G401 (cell line): Measurements from ENCODE around the gene FBXO44. TPM values are rescaled to one million over a fixed set of nuclear protein-coding genes. Genes with fewer than 3 reads are reported as not detected.

ENCODE experiments used
- DNase-seq: peaks from one replicate; pipeline ENCODE4 v3.0.0-alpha.2; 2015; ENCODE audit warnings: low spot score
- in situ Hi-C: cut with HindIII; loops from 2 replicates; pipeline ENCODE4 v1.10.0; 2016; ENCODE audit warnings: low sequenced_read_pairs, mixed read lengths
- total RNA-seq: library from RNA; depleted of rRNA; stranded (reverse); fragments of >200 nt; shearing (Covaris generic); gene quantifications from 2 replicates; pipeline ENCODE4 v1.2.3, GENCODE V29; 2014

FBXO44 gene
- total RNA-seq, 1 experiment from 2014 or later = 39.7 TPM

DNA sequence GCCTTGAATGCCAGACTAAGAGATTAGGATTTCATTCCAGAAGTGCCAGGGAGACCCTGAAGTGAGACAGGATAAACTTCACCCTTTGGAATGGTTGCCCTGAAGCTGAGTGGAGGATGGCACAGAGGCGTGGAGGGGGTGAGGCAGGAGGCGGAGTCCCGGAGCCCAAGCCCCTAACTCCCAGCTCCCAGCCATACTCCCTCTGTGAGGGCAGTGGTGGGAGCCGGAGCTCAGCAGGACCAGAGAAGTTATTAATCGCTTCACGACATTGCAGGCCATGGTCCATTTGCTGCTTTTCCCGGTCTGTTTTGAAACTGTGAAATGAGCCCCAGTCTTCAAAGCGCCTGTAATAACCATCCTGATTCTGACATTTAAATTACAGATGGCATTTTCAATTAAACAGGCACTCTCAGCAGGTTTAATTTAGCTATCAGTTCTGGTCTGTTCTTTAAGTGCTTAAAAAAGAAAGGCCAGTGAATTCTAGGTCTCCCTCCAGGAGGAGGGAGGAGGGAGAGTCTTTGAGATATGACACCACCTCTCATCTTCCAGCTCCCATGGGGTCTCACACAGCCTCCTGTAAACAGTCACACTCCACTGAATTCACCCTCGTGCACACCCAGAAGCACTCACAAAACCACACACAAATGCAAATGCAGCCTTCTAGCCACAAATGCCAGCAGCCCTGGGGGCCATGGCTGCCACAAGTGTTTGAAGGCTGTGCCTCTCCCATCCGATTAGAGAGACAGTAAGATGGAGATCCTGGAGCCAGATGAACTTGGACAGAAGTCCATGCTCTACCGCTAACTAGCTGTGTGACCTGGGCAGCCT, 20.1 kb upstream of the FBXO44 start:
- in situ Hi-C loops = loop anchor here (25.0 kb wide), 1 partner anchor 147 kb away; the partner anchor contains the start of gene DISP3
- no peak for DNase-seq

DNA sequence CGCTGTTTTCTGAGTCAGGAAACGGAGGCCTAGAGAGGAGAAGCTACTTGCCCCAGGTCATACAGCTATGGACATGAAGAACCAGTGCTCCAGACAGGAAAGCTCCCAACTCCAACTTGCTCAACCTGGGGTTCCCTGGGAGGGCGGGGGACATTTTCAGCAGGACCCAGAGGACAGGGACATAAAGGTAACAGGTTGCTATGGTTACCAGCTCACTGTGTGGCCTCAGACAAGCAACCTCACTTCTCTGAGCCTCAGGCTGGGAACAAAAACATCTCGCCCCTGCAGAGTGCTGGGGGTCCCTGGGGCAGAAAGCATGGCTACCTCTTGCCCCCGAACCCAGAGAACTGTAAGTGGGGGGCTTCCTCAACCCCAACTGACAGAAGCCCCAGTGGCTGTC, 16.6 kb upstream of the FBXO44 start:
- DNase-seq = no peak
- in situ Hi-C loops = loop anchor here (25.0 kb wide), 1 partner anchor 151 kb away; the partner anchor contains the start of gene DISP3

DNA sequence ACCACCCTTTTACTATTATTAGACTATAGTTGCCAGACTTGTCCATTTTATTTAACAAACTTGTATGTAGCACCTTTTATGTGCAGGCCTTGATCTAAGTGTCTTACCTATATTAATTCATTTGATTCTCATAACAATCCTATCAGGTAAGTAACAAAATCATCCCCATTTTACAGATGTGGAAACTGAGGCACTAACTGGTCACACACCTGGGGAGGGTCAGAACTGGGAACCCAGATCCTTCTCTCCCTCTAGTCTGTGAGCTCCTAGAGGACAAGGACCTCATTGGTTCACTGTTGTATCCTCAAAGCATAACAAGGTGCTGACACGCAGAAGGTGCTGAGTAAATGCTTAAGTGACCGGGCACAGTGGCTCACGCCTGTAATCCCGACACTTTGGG, 15.3 kb upstream of the FBXO44 start:
- in situ Hi-C loops = loop anchor here (25.0 kb wide), 1 partner anchor 152 kb away; the partner anchor contains the start of gene DISP3

DNA sequence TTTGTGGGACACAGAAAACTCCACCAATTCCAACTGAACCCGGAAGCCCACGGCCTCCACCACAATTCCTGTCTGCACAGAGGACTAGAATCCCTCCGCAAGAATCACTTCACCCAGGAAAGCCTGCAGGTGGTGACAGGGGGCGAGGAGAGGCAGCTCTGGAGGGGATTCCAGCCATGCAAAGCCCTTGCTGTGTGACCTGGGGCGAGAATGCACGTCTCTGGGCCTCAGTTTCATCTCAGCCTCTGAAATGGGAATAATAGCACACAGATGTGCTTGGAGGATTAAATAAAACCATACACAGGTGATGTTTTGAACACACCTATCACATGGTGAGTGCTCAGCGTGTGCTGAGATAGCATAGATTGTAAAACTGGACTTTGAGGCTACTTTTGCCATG, 14.6 kb upstream of the FBXO44 start:
- DNase-seq = no peak
- in situ Hi-C loops = loop anchor here (25.0 kb wide), 1 partner anchor 153 kb away; the partner anchor contains the start of gene DISP3

More for the DNA sequence above, 15.3 kb upstream of the FBXO44 start:
- DNase-seq = no peak

DNA sequence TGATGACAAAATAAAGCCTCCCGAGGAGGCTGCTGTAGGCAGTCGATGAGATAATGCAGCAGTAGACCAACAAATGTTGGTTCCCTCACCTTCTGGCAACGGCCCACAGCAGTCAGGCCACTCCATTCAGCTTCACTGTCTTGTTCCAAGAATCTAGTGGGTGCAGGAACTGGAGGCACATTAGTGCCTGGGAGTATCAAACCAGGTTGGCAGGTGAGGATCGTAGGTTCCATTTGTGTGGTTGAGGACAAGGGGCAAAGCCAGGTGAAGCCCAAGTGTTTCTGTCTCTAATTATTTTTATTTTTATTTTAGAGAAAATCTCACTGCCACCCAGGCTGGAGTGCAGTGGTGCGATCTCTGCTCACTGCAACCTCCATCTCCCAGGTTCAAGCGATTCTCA, 13.7 kb upstream of the FBXO44 start:
- in situ Hi-C loops = loop anchor here (25.0 kb wide), 1 partner anchor 154 kb away; the partner anchor contains the start of gene DISP3
- DNase-seq = no peak

DNA sequence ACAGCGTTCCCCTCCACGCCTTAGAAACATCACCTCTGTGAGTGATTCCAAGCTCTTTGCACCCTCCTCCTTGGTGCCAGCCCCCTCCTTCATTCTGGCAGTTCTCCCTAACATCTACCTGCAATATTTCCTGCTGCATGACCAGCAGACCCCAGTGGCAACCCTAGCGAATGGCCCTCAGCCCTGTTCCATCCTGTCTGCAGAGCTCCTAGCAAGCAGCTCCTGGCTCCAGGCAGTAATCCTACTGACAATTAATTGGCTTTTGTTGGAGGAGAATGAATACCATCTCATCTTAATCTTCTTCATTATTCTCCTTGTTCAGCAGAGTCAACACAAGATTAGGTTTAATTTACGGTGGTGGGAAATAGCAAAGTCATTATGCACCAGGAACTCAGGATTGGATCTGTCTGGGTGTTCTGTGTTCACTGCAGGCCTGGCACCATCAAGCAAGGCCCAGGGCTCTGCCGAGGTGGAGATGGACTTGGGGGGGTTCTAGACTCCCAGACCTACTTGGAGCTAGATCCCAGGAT, 12.8 kb upstream of the FBXO44 start:
- in situ Hi-C loops = loop anchor here (25.0 kb wide), 1 partner anchor 155 kb away; the partner anchor contains the start of gene DISP3

DNA sequence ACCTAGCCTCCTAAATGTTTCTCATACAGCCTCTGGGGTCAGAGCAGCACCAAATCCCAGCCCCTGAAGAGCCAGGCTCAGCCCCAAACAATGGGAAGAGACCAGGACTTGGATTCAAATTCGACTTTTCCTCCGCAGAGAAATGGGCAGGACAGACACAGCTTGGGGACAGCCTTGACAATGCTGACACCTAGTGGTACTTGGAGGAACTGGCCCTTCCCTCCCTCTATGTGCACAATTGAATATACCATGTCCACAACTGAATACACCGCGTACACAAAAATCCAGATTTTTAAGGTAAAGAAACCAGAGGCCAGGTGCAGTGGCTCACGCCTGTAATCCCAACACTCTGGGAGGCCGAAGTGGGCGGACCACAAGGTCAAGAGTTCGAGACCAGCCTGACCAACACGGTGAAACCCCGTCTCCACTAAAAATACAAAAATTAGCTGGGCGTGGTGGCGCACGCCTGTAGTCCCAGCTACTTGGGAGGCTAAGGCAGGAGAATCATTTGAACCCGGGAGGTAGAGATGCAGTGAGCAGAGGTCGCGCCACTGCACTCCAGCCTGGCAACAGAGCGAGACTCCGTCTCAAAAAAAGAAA, 12.2 kb upstream of the FBXO44 start:
- in situ Hi-C loops = loop anchor here (25.0 kb wide), 1 partner anchor 155 kb away; the partner anchor contains the start of gene DISP3
- peak; percentile 76 for DNase-seq

More for the DNA sequence above, 12.8 kb upstream of the FBXO44 start:
- DNase-seq = no peak

DNA sequence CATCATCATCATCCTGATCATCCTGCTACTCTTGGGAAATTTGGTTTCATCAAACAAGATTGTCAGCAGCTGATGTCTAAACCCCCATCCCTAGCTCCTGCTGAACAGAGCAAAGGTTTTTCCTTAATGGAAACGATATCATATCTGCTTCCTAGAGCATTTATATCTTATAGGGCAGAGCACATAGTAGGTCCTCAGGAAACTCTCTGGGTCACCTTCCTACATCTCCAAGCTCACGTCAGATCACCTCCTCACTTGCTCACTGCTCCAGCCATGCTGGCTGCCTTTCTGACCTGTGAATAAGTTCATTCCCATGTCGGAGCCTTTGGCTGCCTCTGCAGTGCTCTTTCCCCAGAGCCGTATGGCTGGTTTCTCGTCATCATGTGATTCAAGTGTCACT, 10.9 kb upstream of the FBXO44 start:
- DNase-seq = no peak
- in situ Hi-C loops = loop anchor here (25.0 kb wide), 1 partner anchor 156 kb away; the partner anchor contains the start of gene DISP3

DNA sequence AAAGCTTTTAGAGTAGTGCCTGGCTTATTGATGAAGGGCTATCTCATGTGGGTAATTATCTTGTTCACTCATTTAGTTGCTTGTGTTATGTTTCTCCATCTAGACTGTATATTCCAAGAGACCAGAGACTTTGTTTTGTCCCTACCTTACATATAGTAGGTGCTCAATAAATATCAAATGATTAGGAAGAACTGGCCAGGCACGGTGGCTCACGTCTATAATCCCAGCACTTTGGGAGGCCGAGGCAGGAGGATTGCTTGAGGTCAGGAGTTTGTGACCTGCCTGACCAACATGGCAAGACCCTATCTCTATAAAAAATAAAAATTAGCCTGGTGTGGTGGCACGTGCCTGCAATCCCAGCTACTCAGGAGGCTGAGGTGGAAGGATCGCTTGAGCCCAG, 9.4 kb upstream of the FBXO44 start:
- no peak for DNase-seq
- in situ Hi-C loops = loop anchor here (25.0 kb wide), 1 partner anchor 158 kb away; the partner anchor contains the start of gene DISP3

DNA sequence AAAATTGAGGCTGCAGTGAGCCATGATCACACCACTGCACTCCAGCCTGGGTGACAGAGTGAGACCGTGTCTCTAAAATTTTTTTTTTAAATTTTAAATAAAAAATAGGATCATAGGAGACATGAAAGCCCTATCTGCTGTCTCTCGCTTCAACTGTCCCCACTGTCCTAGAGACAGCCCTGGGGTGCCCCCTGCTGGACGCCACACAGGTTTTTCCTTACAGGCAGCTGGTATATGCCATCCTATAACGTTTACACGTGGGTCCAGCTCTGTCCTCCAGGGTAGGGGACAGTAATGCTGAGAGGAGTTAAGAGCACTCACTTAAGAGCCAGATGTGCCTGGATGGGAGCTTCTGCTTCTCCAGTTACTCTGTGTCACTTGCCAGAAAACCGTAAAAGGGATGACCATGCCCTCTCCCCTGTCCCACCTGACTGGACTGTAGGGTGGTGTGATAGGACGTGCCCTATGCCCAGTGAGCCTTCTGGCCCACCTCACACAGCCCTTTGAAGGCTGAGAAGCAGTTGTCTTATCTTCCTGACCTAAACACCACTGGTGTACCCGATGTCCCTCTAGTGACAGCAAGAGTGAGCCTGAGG, 8.9 kb upstream of the FBXO44 start:
- DNase-seq = peak; percentile 86
- in situ Hi-C loops = loop anchor here (25.0 kb wide), 1 partner anchor 158 kb away; the partner anchor contains the start of gene DISP3

DNA sequence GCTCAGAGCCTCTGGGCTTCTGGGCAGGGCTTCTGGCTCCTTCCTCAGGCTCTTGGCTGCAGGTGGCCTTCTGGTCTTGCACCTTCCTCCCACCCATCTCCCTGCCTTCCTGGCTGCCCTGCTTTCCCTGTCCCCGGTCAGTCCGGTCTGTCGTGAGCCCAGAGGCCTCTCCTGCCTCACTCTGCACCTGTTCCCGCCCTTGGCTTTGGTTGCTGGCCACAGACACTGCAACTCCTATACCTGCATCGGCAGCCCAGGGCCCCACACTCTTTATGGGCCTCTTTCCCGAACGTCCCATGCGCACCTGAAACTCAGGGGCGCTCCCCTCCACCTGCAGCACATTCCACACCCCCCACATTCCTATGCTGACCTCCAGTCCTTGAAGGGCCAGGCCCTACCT, 8.4 kb upstream of the FBXO44 start:
- no peak for DNase-seq
- in situ Hi-C loops = loop anchor here (25.0 kb wide), 1 partner anchor 159 kb away; the partner anchor contains the start of gene DISP3

DNA sequence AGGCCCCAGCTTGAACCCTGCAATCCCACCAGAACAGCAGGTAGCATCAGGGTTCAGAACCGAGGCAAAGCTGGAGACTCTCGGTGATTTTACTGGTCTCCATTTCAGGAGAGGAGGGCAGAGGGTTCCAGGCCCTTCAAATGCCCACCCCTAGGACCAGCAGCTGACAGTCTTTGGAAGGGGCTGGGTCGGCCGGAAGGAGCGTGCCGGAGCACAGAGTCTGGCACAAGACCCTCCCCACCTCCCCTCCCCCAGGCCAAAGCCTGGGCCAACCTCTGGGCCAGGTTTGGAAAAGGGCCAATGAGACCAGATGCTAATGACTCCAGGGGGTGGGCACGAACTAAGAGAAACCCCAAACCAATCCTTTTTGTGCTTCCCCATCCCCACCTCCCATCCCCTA, 7.3 kb upstream of the FBXO44 start:
- in situ Hi-C loops = loop anchor here (25.0 kb wide), 1 partner anchor 160 kb away; the partner anchor contains the start of gene DISP3
- no peak for DNase-seq

DNA sequence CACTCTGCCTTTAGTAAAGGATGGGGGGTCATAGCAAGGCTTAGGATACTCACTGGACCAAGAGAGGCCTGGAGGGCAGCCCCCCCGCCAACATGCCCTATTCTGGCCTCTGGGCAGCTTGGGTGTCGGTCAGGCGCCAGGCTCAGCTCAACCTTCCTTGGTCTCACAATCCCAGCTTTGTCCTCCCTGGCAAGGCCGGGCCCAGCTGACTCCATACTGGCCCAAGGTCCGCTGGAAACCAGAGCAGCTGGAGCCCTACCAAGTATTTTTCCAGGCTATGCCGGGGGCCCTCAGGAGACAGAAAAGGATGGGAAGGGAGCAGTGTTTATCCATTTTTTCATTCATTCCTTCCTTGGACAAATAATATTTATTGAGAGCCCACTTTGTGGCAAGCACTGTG, 6.6 kb upstream of the FBXO44 start:
- DNase-seq = peak; percentile 59
- in situ Hi-C loops = loop anchor here (25.0 kb wide), 1 partner anchor 161 kb away; the partner anchor contains the start of gene DISP3

DNA sequence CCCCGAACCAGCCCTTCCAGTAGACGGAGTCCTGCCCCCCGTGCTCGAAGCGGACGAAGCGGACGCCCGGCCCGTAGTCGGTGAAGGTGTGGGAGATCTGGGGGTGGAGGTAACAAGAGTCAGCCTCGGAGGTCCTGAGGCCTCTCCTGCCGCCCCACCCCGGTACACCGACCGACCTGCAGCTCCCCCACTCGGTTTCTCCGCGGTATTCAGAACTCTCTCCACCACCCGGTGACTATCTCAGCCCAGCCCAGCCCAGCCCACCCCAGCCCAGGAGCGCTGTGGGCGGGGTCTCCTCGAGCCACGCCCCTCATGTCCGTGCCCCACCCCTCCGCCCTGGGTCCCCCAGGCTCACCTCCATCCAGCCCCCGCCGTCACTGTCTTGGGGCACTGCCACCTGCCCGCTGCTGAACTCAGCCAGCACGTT, 5.9 kb upstream of the FBXO44 start:
- in situ Hi-C loops = loop anchor here (25.0 kb wide), 1 partner anchor 161 kb away; the partner anchor contains the start of gene DISP3
- no peak for DNase-seq

DNA sequence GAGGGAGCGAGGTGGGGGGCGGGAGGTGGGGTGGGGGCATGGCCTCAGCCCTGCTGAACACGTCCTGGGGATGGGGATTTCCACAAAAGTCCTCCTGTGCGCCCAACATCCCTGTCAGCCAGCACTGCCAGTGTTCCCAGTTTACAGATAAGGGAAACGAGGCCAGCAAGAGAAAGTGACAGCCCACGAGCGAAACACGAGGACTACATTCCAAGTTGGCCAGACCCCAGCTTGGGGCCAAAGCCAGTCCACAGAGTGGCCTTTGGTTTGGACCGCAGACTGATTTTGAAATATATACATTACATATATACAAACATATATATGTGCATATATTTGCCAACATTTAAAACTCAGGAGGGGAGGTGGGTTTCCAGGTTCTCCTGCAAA, 5.4 kb upstream of the FBXO44 start:
- in situ Hi-C loops = loop anchor here (25.0 kb wide), 1 partner anchor 162 kb away; the partner anchor contains the start of gene DISP3
- no peak for DNase-seq

DNA sequence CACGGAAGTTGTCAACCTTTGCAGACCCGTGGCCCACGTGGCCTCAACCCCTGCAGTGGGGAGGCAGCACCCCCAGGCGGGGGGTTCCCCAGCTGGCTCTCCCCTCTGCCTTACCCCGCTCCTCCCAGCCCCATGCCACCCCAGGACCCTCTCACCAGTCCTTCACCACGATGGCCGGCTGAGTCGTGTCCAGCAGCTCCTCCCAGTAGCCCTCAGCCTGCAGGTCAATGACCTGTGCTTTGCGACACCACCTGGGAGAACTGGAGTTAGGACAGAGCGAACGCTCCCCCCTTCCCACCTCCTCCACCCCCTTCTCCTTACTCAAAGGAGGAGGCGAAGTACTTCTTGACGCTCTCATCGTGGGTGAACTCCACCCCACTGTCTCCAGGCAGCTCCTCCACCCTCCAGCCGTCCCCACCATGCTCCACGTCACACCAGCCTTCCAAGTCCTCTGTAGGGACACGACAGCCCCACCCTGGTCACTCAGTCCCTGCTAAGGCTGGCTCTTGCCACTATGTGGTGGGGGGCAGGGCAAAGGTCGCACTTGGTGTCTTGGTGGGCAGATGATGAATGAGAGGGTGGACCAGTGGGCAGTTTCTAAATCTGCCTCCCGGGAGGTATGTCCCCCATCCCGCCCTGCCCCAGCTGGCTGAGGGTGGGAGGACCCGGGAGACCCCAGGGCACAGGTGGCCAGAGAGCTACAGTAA, 4.9 kb upstream of the FBXO44 start:
- DNase-seq = no peak
- in situ Hi-C loops = loop anchor here (25.0 kb wide), 1 partner anchor 162 kb away; the partner anchor contains the start of gene DISP3

DNA sequence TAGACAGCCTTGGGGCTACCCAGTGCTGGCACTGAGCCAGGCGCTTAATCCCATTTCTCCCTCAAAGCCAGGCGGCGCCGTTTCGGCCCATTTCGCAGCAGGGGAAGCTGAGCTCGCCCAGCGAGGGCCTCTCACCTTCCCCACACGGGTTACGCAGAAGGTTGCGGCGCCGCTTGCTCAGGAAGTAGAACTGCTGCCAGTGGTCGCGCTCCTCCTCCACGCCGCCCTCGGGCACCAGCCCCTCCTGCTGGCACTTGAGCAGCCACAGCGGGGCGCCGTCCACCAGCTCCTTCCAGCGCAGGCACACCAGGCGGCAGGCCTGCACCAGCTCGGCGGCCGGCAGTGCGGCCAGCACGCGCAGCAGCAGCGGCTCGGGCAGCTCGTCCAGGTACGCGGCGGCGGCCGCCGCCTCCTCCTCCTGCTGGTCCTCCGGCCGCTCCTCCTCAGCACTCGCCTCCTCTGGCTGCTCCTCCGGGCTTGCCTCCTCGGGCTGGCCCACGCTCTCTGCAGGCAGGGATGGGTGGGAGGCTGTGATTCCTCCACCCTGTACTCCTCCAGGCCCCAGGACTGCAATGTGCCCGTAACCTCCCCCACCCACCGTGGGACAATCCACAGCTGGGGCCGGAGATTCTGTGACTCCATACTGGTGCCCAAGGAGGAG, 4.2 kb upstream of the FBXO44 start:
- peak; percentile 62 for DNase-seq
- in situ Hi-C loops = no loop called here

DNA sequence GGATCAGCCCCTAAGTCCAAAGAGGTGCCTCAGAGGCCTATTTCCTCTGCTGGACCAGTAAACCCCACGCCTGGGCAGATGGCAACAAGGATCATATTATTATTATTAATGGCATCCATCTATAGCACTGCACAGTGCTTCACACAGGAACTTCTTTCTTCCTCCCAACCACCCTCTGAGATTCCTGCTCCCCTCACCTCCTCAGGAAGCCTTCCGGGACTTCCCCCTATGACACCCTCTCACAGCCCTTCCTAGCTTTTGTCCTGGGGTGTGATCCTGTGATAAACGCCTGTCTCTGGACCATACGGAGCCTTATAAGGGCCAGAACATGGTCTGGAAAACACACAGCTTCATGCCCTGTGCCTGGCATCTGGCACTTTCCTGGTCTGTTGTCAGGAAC, 3.7 kb upstream of the FBXO44 start:
- in situ Hi-C loops = no loop called here
- no peak for DNase-seq
